Endodermal cell (in vitro differentiated cells): Measurements from ENCODE around the gene DNMBP. TPM values are rescaled to one million over a fixed set of nuclear protein-coding genes. Genes with fewer than 3 reads are reported as not detected.

Experiments
- DNase-seq: peaks from one replicate; pipeline ENCODE4 v3.0.0-alpha.2; 2017
- H3K27ac ChIP-seq: 2 replicates; pipeline ENCODE4 v1.5.1; 2013; ENCODE audit warnings: mild to moderate bottlenecking, low read depth, low read length, moderate library complexity
- H3K27me3 ChIP-seq: 2 replicates; pipeline ENCODE4 v1.6.1; 2013; ENCODE audit warnings: mild to moderate bottlenecking, low read length, moderate library complexity; ENCODE audit not compliant: insufficient read depth, control insufficient read depth, poor library complexity, severe bottlenecking
- H3K36me3 ChIP-seq: 2 replicates; pipeline ENCODE4 v1.7.0; 2013; ENCODE audit warnings: mild to moderate bottlenecking, low read length, moderate library complexity; ENCODE audit not compliant: control insufficient read depth, insufficient read depth
- H3K4me1 ChIP-seq: one replicate; pipeline ENCODE4 v1.7.0; 2013; ENCODE audit warnings: low read length; ENCODE audit not compliant: control insufficient read depth, insufficient read depth
- H3K4me3 ChIP-seq: 2 replicates; pipeline ENCODE4 v1.5.1; 2013; ENCODE audit warnings: mild to moderate bottlenecking, low read length, moderate library complexity
- H3K9ac ChIP-seq: 2 replicates; pipeline ENCODE4 v1.6.1; 2013; ENCODE audit warnings: mild to moderate bottlenecking, low read length, moderate library complexity; ENCODE audit not compliant: poor library complexity, severe bottlenecking; ENCODE audit errors: extremely low read depth
- H3K9me3 ChIP-seq: 2 replicates; pipeline ENCODE4 v1.6.1; 2013; ENCODE audit warnings: mild to moderate bottlenecking, low read length, moderate library complexity; ENCODE audit not compliant: control insufficient read depth
- H3K27ac Mint-ChIP-seq: 2 replicates; pipeline ENCODE4 v1.8.0; 2020; ENCODE audit warnings: mixed read lengths
- H3K27me3 Mint-ChIP-seq: 2 replicates; pipeline ENCODE4 v1.8.0; 2021; ENCODE audit warnings: mild to moderate bottlenecking, mixed read lengths; ENCODE audit not compliant: insufficient read depth
- H3K36me3 Mint-ChIP-seq: 2 replicates; pipeline ENCODE4 v1.8.0; 2020; ENCODE audit warnings: low read depth, mixed read lengths
- H3K4me1 Mint-ChIP-seq: 2 replicates; pipeline ENCODE4 v1.8.0; 2020; ENCODE audit warnings: mixed read lengths
- H3K4me3 Mint-ChIP-seq: 2 replicates; pipeline ENCODE4 v1.8.0; 2020; ENCODE audit warnings: mild to moderate bottlenecking, moderate library complexity, mixed read lengths
- H3K9me3 Mint-ChIP-seq: 2 replicates; pipeline ENCODE4 v1.8.0; 2020; ENCODE audit warnings: mild to moderate bottlenecking, mixed read lengths
- CTCF ChIP-seq: fragments of 200-600 bp; sonication (generic); conservative IDR thresholded peaks from 2 replicates; pipeline ENCODE4 v1.5.0; 2021; ENCODE audit warnings: antibody characterized with exemption, mild to moderate bottlenecking
- WGBS, 2 experiments: methylation state at CpG; one replicate each; pipeline versions ENCODE4 v1.1.5 to v1.1.7; 2013; ENCODE audit warnings: missing lambda C conversion rate in 2 of 2, mixed read lengths in 1 of 2; ENCODE audit not compliant: insufficient coverage in 1 of 2, insufficient read length in 1 of 2; 5-methylcytosine and 5-hydroxymethylcytosine counted together
- total RNA-seq, 2 donors: library from RNA; stranded (reverse); fragmentation: NEBNext Ultra II Directional in 1 of 2; extraction: Animal tissue kit (Norgen Biotek cat#: 25700) in 1 of 2; gene quantifications; 2 replicates in 1 of 2; 3 replicates in 1 of 2; pipeline ENCODE4 v1.2.1, GENCODE V29; 2021

DNMBP gene
- total RNA-seq, 2 donors from 2014 or later, result 45.4 to 85.4 TPM

GRCh38 chr10:99984211-99985034, 25.3 kb downstream of the DNMBP start:
- Mint-ChIP-seq H3K27ac (peak overlapping the region; percentile 76), H3K4me3 (no peak overlapping the region), H3K9me3 (no peaks in the 10 kb centered on the region), H3K27me3 (no peaks in the 10 kb centered on the region), H3K36me3 (peaks cover 35% of the 10 kb centered on the region), H3K4me1 (peaks cover 32% of the 10 kb centered on the region)
- Histone ChIP-seq H3K27ac (no peak overlapping the region), H3K9ac (no peak overlapping the region), H3K9me3 (no peaks in the 10 kb centered on the region), H3K4me1 (peaks cover 10% of the 10 kb centered on the region), H3K4me3 (no peak overlapping the region), H3K27me3 (no peaks in the 10 kb centered on the region), H3K36me3 (peaks cover 12% of the 10 kb centered on the region)
- 88 to 90% methylated on average over 5 of the region's 5 CpGs for WGBS, 2 experiments
- no peak for DNase-seq
- no peak for TF ChIP-seq CTCF

- H3K27me3 ChIP-seq, result no peaks in the 10 kb centered on the region
- no peak overlapping the region for H3K4me3 Mint-ChIP-seq
- DNase-seq, result no peak
- H3K4me1 ChIP-seq, result peaks cover 12% of the 10 kb centered on the region
- H3K27ac ChIP-seq, result no peak overlapping the region
- H3K4me3 ChIP-seq, result no peak overlapping the region
- no peak overlapping the region for H3K9ac ChIP-seq
- H3K27ac Mint-ChIP-seq, result peak overlapping the region; percentile 53
- H3K36me3 Mint-ChIP-seq, result peaks cover 35% of the 10 kb centered on the region
- peaks cover 37% of the 10 kb centered on the region for H3K4me1 Mint-ChIP-seq
- no peaks in the 10 kb centered on the region for H3K27me3 Mint-ChIP-seq
- 91 to 94% methylated on average over 10 to 16 of the region's 16 CpGs for WGBS, 2 experiments
- TF ChIP-seq CTCF, result no peak
- no peaks in the 10 kb centered on the region for H3K9me3 ChIP-seq
- peaks cover 6% of the 10 kb centered on the region for H3K36me3 ChIP-seq
- H3K9me3 Mint-ChIP-seq, result no peaks in the 10 kb centered on the region
Measured at GRCh38 chr10:99983280-99983988, 26.3 kb downstream of the DNMBP start.

GRCh38 chr10:99982728-99983127, 27.0 kb downstream of the DNMBP start:
- Histone ChIP-seq H3K27ac (no peak overlapping the region), H3K27me3 (no peaks in the 10 kb centered on the region)
- H3K27ac Mint-ChIP-seq, result peak overlapping the region; percentile 48

More at GRCh38 chr10:99982728-99983127, 27.0 kb downstream of the DNMBP start:
- H3K4me1 ChIP-seq, result peaks cover 12% of the 10 kb centered on the region
- H3K9me3 Mint-ChIP-seq, result no peaks in the 10 kb centered on the region
- H3K9ac ChIP-seq, result no peak overlapping the region
- WGBS, 2 experiments, result 94 to 100% methylated on average over 4 to 5 of the region's 5 CpGs
- H3K27me3 Mint-ChIP-seq, result no peaks in the 10 kb centered on the region
- peaks cover 44% of the 10 kb centered on the region for H3K4me1 Mint-ChIP-seq
- H3K4me3 Mint-ChIP-seq, result no peak overlapping the region
- peaks cover 31% of the 10 kb centered on the region for H3K36me3 Mint-ChIP-seq
- H3K36me3 ChIP-seq, result peaks cover 6% of the 10 kb centered on the region
- H3K9me3 ChIP-seq, result no peaks in the 10 kb centered on the region
- no peak for TF ChIP-seq CTCF
- DNase-seq, result no peak
- H3K4me3 ChIP-seq, result no peak overlapping the region
